Stimulated activated naive CD4-positive, alpha-beta T cell treated with Interleukin-2 at 50 U/mL for 16 hours (primary cell): Measurements from ENCODE around the gene USP49.

Experiments
- DNase-seq: peaks from one replicate; lab custom pipeline; 2025; lab: John Stamatoyannopoulos, UW

The USP49 gene

GRCh38 chr6:41757271-41757670, 137.9 kb downstream of the USP49 start:
- no peak for DNase-seq

GRCh38 chr6:41756354-41756753, 138.8 kb downstream of the USP49 start:
- no peak for DNase-seq

- DNase-seq: no peak
Observed at GRCh38 chr6:41755895-41756294, 139.3 kb downstream of the USP49 start.

DNA sequence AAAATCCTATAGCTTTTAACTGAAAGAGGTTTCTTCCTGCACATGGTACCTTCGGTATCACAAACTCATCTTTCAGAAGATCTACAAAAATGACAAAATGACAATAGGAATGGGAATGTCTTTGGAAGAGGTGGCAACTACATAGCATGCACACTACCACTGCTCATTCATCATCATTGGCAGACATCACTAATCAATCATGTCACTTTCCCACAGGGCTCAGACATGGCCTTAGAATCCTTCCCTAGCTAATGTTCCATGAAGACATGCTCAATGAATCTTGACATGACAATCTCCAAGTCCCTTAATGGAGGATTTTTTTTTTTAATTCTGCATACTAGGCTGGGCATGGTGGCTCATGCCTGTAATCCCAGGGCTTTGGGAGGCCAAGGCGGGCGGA, 144.8 kb downstream of the USP49 start:
- no peak for DNase-seq

DNA sequence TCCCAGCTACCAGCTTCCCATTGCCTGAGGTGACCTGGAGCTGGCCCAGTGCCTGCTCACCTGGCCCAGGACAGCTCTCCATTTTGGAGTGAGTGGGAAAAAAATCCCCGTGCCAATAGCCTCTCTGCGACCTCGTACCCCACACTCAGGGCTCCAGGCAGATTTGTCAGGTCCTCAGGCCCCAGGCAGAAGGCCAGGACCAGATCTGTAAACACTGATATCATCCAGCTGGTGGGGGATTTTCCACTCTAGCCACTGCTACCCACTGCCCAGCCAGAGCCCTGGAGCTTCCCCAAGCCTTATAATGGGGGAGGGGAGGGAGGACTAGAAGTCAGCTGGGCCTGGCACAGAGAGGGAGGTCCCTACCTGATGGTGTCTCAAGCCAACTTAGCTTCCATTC, 146.6 kb downstream of the USP49 start:
- no peak for DNase-seq

- no peak for DNase-seq
Observed at GRCh38 chr6:41748102-41748477, 147.1 kb downstream of the USP49 start.

- no peak for DNase-seq
Observed at GRCh38 chr6:41747256-41748101, 147.7 kb downstream of the USP49 start, which contains the start of gene PGC. TSS of gene PGC (minus strand) at chr6:41747397. CDS start at chr6:41747334, 63 bp downstream.

DNA sequence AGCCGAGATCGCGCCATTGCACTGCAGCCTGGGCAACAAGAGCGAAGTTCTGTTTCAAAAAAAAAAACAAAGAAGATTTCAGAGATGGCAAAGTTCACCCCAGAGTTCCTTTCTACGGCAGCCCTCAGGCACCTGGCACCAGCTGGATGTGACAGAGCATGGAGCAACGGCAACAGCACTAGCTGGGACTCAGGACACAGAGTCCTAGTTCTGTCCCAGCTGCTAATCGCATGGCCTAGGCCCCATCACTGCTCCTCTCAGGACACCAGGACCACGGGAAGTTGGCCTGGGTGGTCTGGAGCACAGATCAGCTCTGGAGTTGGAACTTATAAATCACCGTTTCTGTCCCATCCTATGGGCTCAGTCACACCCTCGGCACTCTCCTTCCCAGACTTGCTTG, 149.1 kb downstream of the USP49 start:
- no peak for DNase-seq

- DNase-seq: no peak
Observed at GRCh38 chr6:41744236-41744787, 150.9 kb downstream of the USP49 start.

GRCh38 chr6:41743406-41744235, 151.6 kb downstream of the USP49 start:
- no peak for DNase-seq

- DNase-seq: no peak
Observed at GRCh38 chr6:41741625-41742490, 153.3 kb downstream of the USP49 start.

- no peak for DNase-seq
Observed at GRCh38 chr6:41740366-41741162, 154.6 kb downstream of the USP49 start.
